CD4-positive, alpha-beta T cell (primary cell): ENCODE measurements around the gene NEURL3. TPM values are rescaled to one million over a fixed set of nuclear protein-coding genes. Genes with fewer than 3 reads are reported as not detected.
A peak's percentile ranks its signal among the peaks of the same experiment; 100 is the strongest.

ENCODE experiments used
- ATAC-seq: fragments of 200-7000 bp; cut with Tn5 transposase; one replicate; pipeline ENCODE4 v1.10.0; 2022; ENCODE audit warnings: mild to moderate bottlenecking; ENCODE audit not compliant: poor library complexity
- CTCF ChIA-PET: fragments of 350-600 bp; sonication (Branson Sonifier 250); formaldehyde crosslinking; loops from one replicate; lab custom pipeline; 2021; ENCODE audit warnings: antibody characterized with exemption, inconsistent platforms; lab: Charles Lee
- POLR2A ChIA-PET: fragments of 350-600 bp; sonication (Branson Sonifier 250); formaldehyde crosslinking; loops from one replicate; lab custom pipeline; 2021; ENCODE audit warnings: antibody characterized with exemption, inconsistent platforms; lab: Charles Lee
- DNase-seq, 14 experiments: peaks; one replicate each; pipeline ENCODE4 v3.0.0-alpha.2; 2013 to 2020; ENCODE audit warnings: mixed read lengths in 2 of 14
- H3K27ac ChIP-seq, 2 donors: one replicate each; pipeline versions ENCODE4 v1.5.1 to v1.7.0; 2013; ENCODE audit warnings: low read length in 2 of 2, low read depth in 1 of 2, mild to moderate bottlenecking in 1 of 2
- H3K27me3 ChIP-seq, 2 experiments: 1 replicate in 1 of 2; 2 replicates in 1 of 2; pipeline versions ENCODE4 v1.6.1 to v1.7.0; 2013; ENCODE audit warnings: low read length in 2 of 2, control low read depth in 1 of 2, mild to moderate bottlenecking in 1 of 2, moderate library complexity in 1 of 2; ENCODE audit not compliant: insufficient read depth in 2 of 2, control insufficient read depth in 1 of 2
- H3K36me3 ChIP-seq: one replicate; pipeline ENCODE4 v1.6.1; 2013; ENCODE audit warnings: low read length, control low read depth; ENCODE audit not compliant: insufficient read depth
- H3K4me1 ChIP-seq: one replicate; pipeline ENCODE4 v1.6.1; 2013; ENCODE audit warnings: low read length, control low read depth; ENCODE audit not compliant: insufficient read depth
- H3K4me3 ChIP-seq: one replicate; pipeline ENCODE4 v1.5.1; 2013; ENCODE audit warnings: mild to moderate bottlenecking, low read length, moderate library complexity
- H3K9me3 ChIP-seq, 2 experiments: 1 replicate in 1 of 2; 2 replicates in 1 of 2; pipeline versions ENCODE4 v1.6.1 to v1.7.0; 2013; ENCODE audit warnings: low read length in 2 of 2, mild to moderate bottlenecking in 2 of 2, control low read depth in 1 of 2, moderate library complexity in 1 of 2; ENCODE audit not compliant: control insufficient read depth in 1 of 2, insufficient read depth in 1 of 2
- H3K27ac Mint-ChIP-seq: one replicate; pipeline ENCODE4 v1.8.0; 2020; ENCODE audit warnings: mixed read lengths
- H3K27me3 Mint-ChIP-seq: one replicate; pipeline ENCODE4 v1.8.0; 2021; ENCODE audit warnings: mixed read lengths
- H3K36me3 Mint-ChIP-seq: one replicate; pipeline ENCODE4 v1.8.0; 2021; ENCODE audit warnings: low read depth, mixed read lengths
- H3K4me1 Mint-ChIP-seq: one replicate; pipeline ENCODE4 v1.8.0; 2021; ENCODE audit warnings: low read depth, mixed read lengths
- H3K4me3 Mint-ChIP-seq: one replicate; pipeline ENCODE4 v1.8.0; 2020; ENCODE audit warnings: mild to moderate bottlenecking, mixed read lengths
- H3K9me3 Mint-ChIP-seq: one replicate; pipeline ENCODE4 v1.8.0; 2020; ENCODE audit warnings: mixed read lengths
- CTCF ChIP-seq: fragments of 200-600 bp; IDR thresholded peaks from one replicate; pipeline ENCODE4 v1.8.0; 2022; ENCODE audit warnings: antibody characterized with exemption, mild to moderate bottlenecking
- intact Hi-C, 2 experiments: fragments of 100-400 bp; cut with DNase I in 1 of 2; cut with micrococcal nuclease in 1 of 2; formaldehyde crosslinking; loops; one replicate each; pipeline versions ENCODE4 v1.15.1 to v1.9.0; 2023 to 2025; cut with DNase I, micrococcal nuclease
- total RNA-seq, 174 experiments: library from RNA in 2 of 174; stranded (reverse) in 2 of 174; gene quantifications; one replicate each; pipeline ENCODE4 v1.2.3 and lab custom pipeline; 2021 to 2026

The NEURL3 gene
- total RNA-seq, 2 experiments from 2014 or later, result not detected

GRCh38 chr2:96485350-96485749, 19.8 kb downstream of the NEURL3 start:
- ATAC-seq, result no peak
- Histone ChIP-seq H3K27ac (peak overlapping the region; percentile 58), H3K9me3 (no peaks in the 10 kb centered on the region), H3K36me3 (no peaks in the 10 kb centered on the region), H3K27me3 (no peaks in the 10 kb centered on the region), H3K4me1 (peaks cover 14% of the 10 kb centered on the region), H3K4me3 (peak overlapping the region; percentile 52)
- POLR2A ChIA-PET, result interaction anchor here (0.9 kb wide), 1 partner anchor 52 kb away, joined by 3 read pairs; the partner anchor contains the start of gene ARID5A
- CTCF ChIA-PET, result no interaction called here
- peak overlapping the region; percentile 91 for H3K27ac Mint-ChIP-seq
- no peaks in the 10 kb centered on the region for H3K27me3 Mint-ChIP-seq
- H3K4me3 Mint-ChIP-seq, result peak overlapping the region; percentile 88
- no peaks in the 10 kb centered on the region for H3K9me3 Mint-ChIP-seq
- peaks cover 23% of the 10 kb centered on the region for H3K4me1 Mint-ChIP-seq
- DNase-seq, result no peak
- no peaks in the 10 kb centered on the region for H3K36me3 Mint-ChIP-seq
- intact Hi-C loops, result loop anchor here in 1 of 2 experiments (5.0 kb wide), 2 partner anchors 52 to 78 kb away; partner anchors contain the start of gene ARID5A
- no peak for TF ChIP-seq CTCF

- ATAC-seq (no peak), DNase-seq (no peak)
- H3K36me3 ChIP-seq, result no peaks in the 10 kb centered on the region
- H3K36me3 Mint-ChIP-seq, result no peaks in the 10 kb centered on the region
- intact Hi-C loops, result no loop called here
- H3K4me3 Mint-ChIP-seq, result no peak overlapping the region
- H3K4me3 ChIP-seq, result no peak overlapping the region
- H3K9me3 ChIP-seq, result no peaks in the 10 kb centered on the region
- peaks cover 23% of the 10 kb centered on the region for H3K4me1 Mint-ChIP-seq
- H3K27me3 ChIP-seq, result no peaks in the 10 kb centered on the region
- H3K27ac Mint-ChIP-seq, result no peak overlapping the region
- H3K9me3 Mint-ChIP-seq, result no peaks in the 10 kb centered on the region
- CTCF ChIA-PET, result no interaction called here
- POLR2A ChIA-PET, result interaction anchor here (0.7 kb wide), 1 partner anchor 8 kb away, joined by 3 read pairs; no protein-coding TSS in a partner anchor
- peaks cover 14% of the 10 kb centered on the region for H3K4me1 ChIP-seq
- H3K27ac ChIP-seq, result no peak overlapping the region
- no peak for TF ChIP-seq CTCF
- H3K27me3 Mint-ChIP-seq, result no peaks in the 10 kb centered on the region
Measured at GRCh38 chr2:96484091-96484490, 21.1 kb downstream of the NEURL3 start.

GRCh38 chr2:96477458-96477857, 27.7 kb downstream of the NEURL3 start:
- CTCF ChIA-PET, result no interaction called here
- no peaks in the 10 kb centered on the region for H3K4me1 ChIP-seq
- no peaks in the 10 kb centered on the region for H3K36me3 Mint-ChIP-seq
- no peak for ATAC-seq
- H3K36me3 ChIP-seq, result no peaks in the 10 kb centered on the region
- no peak overlapping the region for H3K27ac Mint-ChIP-seq
- no peak overlapping the region for H3K4me3 ChIP-seq
- H3K27me3 ChIP-seq, result peaks cover 0 to 6% of the 10 kb centered on the region in 2 experiments
- no peaks in the 10 kb centered on the region for H3K4me1 Mint-ChIP-seq
- intact Hi-C loops, result no loop called here
- TF ChIP-seq CTCF, result no peak
- H3K27me3 Mint-ChIP-seq, result no peaks in the 10 kb centered on the region
- H3K9me3 ChIP-seq, result no peaks in the 10 kb centered on the region
- H3K27ac ChIP-seq, result no peak overlapping the region
- POLR2A ChIA-PET, result no interaction called here
- no peaks in the 10 kb centered on the region for H3K9me3 Mint-ChIP-seq
- H3K4me3 Mint-ChIP-seq, result no peak overlapping the region
- no peak for DNase-seq
